ENCODE results near the gene MYL12B. TPM values are rescaled to one million over a fixed set of nuclear protein-coding genes. Genes with fewer than 3 reads are reported as not detected.

Gene MYL12B
- total RNA-seq, 1 donor from 2014 or later: 828 TPM

GRCh38 chr18:3236470-3236869 lies 25.5 kb upstream of the MYL12B start:
- no peak for DNase-seq

GRCh38 chr18:3238742-3239141 lies 23.2 kb upstream of the MYL12B start:
- peak; percentile 5 for DNase-seq

- no peak for DNase-seq
Observed at GRCh38 chr18:3245185-3245564, 16.8 kb upstream of the MYL12B start.

- peak; percentile 95 for DNase-seq
Observed at GRCh38 chr18:3245853-3246634, 15.9 kb upstream of the MYL12B start.

- no peak for DNase-seq
Observed at GRCh38 chr18:3246635-3247239, 15.2 kb upstream of the MYL12B start.

GRCh38 chr18:3247240-3248061 lies 14.5 kb upstream of the MYL12B start, which contains the start of gene MYL12A:
Gene MYL12A (plus strand): TSS chr18:3247801. CDS start chr18:3253248, 5,447 bp downstream.
- peak; percentile 99 for DNase-seq

- peak; percentile 53 for DNase-seq
Observed at GRCh38 chr18:3248062-3248657, 13.8 kb upstream of the MYL12B start.

GRCh38 chr18:3248658-3249359 lies 13.1 kb upstream of the MYL12B start:
- DNase-seq: peak; percentile 71

GRCh38 chr18:3250237-3251107 lies 11.5 kb upstream of the MYL12B start:
- peak; percentile 71 for DNase-seq

- DNase-seq: peak; percentile 41
Observed at GRCh38 chr18:3251249-3251962, 10.5 kb upstream of the MYL12B start.

GRCh38 chr18:3251963-3252277 lies 10.0 kb upstream of the MYL12B start:
- peak; percentile 35 for DNase-seq

GRCh38 chr18:3252843-3253242 lies 9.1 kb upstream of the MYL12B start:
- no peak for DNase-seq

GRCh38 chr18:3254725-3255124 lies 7.2 kb upstream of the MYL12B start:
- DNase-seq: no peak

- no peak for DNase-seq
Observed at GRCh38 chr18:3255611-3256165, 6.2 kb upstream of the MYL12B start.

GRCh38 chr18:3256693-3257626 lies 5.0 kb upstream of the MYL12B start:
- peak; percentile 47 for DNase-seq

- DNase-seq: no peak
Observed at GRCh38 chr18:3257627-3258120, 4.3 kb upstream of the MYL12B start.

GRCh38 chr18:3260995-3261372 lies 949 bp upstream of the MYL12B start:
- DNase-seq: no peak

- DNase-seq: peak; percentile 56
Observed at GRCh38 chr18:3262234-3263131, 550 bp downstream of the MYL12B start.
